Astrocyte of the spinal cord (primary cell): ENCODE results near the gene PCDHA13.
"Not testable (repeated sequence)": the region's sequence is repeated elsewhere in the genome, so short reads cannot be mapped to it uniquely, and the experiment has no call there.

ENCODE experiments used
- DNase-seq: peaks from one replicate; pipeline ENCODE4 v3.0.0; 2011; ENCODE audit warnings: low read depth, low spot score
- H3K4me3 ChIP-seq: 2 replicates; pipeline ENCODE4 v1.5.1; 2011; ENCODE audit warnings: low read depth, mild to moderate bottlenecking, low read length, moderate library complexity
- CTCF ChIP-seq: IDR thresholded peaks from 2 replicates; pipeline ENCODE4 v1.5.1; 2012; ENCODE audit warnings: low read depth, mild to moderate bottlenecking, low read length, inconsistent platforms
- in situ Hi-C: cut with HindIII; loops from 2 replicates; pipeline ENCODE4 v1.10.0; 2017; ENCODE audit warnings: low sequenced_read_pairs

Gene PCDHA13

GRCh38 chr5:140869555-140869886 is 12.4 kb upstream of the PCDHA13 start:
- in situ Hi-C loops, result no loop called here
- DNase-seq, result no peak
- TF ChIP-seq CTCF, result no peak
- H3K4me3 ChIP-seq, result no peak overlapping the region

- in situ Hi-C loops, result no loop called here
- no peak for DNase-seq
- no peak overlapping the region for H3K4me3 ChIP-seq
- TF ChIP-seq CTCF, result no peak
Observed at GRCh38 chr5:140870221-140871201, 11.4 kb upstream of the PCDHA13 start.

- no peak for DNase-seq
- in situ Hi-C loops, result no loop called here
- no peak for TF ChIP-seq CTCF
- H3K4me3 ChIP-seq, result no peak within 1 kb of the TSS
Observed at GRCh38 chr5:140875085-140876065, 6.5 kb upstream of the PCDHA13 start, which contains the start of gene PCDHA12. Gene PCDHA12 (plus strand): TSS chr5:140875308. CDS start chr5:140875473, 165 bp downstream.

GRCh38 chr5:140876541-140877261 is 5.2 kb upstream of the PCDHA13 start:
- in situ Hi-C loops, DNase-seq, H3K4me3 ChIP-seq: not testable (repeated sequence)

- in situ Hi-C loops, result no loop called here
- no peak for TF ChIP-seq CTCF
- no peak for DNase-seq
- no peak overlapping the region for H3K4me3 ChIP-seq
Observed at GRCh38 chr5:140877262-140877581, 4.7 kb upstream of the PCDHA13 start.

- in situ Hi-C loops, result no loop called here
- no peak overlapping the region for H3K4me3 ChIP-seq
- TF ChIP-seq CTCF, result no peak
- no peak for DNase-seq
Observed at GRCh38 chr5:140882591-140882899, 621 bp downstream of the PCDHA13 start.
